GM19099 (cell line): ENCODE measurements around the gene DHDH.

Source experiments
- POLR2A ChIP-seq: IDR thresholded peaks from 3 replicates; pipeline ENCODE4 v1.6.1; 2011; ENCODE audit warnings: low read depth; ENCODE audit not compliant: insufficient read length; ENCODE audit errors: extremely low read depth

The DHDH gene

GRCh38 chr19:48962029-48962848, 28.7 kb downstream of the DHDH start:
- peak; percentile 85 for TF ChIP-seq POLR2A

DNA sequence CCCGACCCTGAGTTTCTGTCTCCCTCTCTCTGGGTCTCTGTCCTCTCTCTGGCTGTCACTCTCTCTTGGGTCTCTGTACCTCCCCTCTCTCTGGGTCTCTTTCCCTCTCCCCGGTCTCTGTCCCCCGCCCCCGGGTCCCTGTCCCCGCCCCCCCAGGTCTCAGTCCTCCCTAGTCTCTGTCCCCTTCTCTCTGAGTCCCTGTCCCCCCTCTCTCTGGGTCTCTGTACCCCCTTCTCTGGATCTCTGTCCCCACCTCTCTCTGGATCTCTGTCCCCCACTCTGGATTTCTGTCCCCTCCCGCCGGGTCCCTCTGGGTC, 29.3 kb downstream of the DHDH start:
- TF ChIP-seq POLR2A: no peak

- peak; percentile 66 for TF ChIP-seq POLR2A
These were observed 30.1 kb downstream of the DHDH start for GRCh38 chr19:48963371-48964204.

GRCh38 chr19:48964205-48965039, 30.9 kb downstream of the DHDH start:
- TF ChIP-seq POLR2A: no peak

- peak; percentile 99 for TF ChIP-seq POLR2A
These were observed 31.7 kb downstream of the DHDH start, which contains the start of gene FTL for GRCh38 chr19:48965040-48965805. Gene FTL, plus strand, starts transcription at chr19:48965309. Its CDS starts 199 bp downstream, at chr19:48965508.

DNA sequence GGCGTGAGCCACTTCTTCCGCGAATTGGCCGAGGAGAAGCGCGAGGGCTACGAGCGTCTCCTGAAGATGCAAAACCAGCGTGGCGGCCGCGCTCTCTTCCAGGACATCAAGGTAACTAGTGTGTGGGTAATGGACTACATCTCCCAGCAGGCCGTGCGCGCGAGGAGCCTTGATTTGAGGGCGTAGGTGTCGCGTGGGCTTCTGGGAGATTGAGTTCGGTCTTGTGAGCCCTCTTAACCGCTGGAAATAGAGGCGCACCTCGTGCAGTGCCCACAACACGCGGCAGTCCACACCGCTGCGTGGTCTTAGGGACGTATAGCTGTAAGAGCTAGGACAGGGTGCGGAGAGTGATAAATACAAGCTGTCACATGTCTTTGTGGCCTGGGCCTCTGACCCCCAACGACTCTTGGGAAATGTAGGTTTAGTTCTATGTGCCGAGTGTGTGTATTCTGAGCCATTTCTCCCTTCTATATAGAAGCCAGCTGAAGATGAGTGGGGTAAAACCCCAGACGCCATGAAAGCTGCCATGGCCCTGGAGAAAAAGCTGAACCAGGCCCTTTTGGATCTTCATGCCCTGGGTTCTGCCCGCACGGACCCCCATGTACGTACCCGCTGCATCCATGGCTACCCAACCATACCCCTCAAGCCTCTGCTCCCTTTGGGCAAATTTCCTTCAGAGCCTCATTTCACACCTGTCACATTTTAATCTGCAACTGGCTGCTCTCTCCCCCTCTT, 32.5 kb downstream of the DHDH start:
- TF ChIP-seq POLR2A: peak; percentile 13

GRCh38 chr19:48966541-48967345, 33.2 kb downstream of the DHDH start:
- TF ChIP-seq POLR2A: peak; percentile 38

GRCh38 chr19:48967346-48968178, 34.1 kb downstream of the DHDH start:
- peak; percentile 57 for TF ChIP-seq POLR2A

DNA sequence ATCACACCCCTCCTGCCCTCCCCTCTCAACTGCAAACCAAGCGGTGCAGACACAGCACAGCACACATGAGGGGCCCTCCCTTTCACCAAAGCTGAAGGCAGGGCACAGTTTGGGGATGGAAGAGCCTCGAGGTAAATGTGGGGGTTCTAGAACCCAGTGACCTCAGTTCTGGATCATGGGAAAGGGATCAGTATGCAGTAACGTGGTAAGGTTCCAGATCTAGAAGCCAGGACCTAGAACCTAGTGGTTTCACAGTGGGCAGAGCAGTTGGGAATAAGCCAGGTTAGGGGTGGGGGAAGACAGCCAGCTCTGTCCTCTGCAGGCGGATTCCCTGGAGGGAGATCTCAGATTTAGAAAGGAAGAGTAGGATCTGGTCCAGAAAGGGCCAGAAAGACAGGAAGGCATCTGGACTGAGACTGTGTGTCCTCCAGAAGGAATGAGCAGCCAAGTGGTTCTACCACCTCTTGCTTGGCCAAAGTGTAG, 34.7 kb downstream of the DHDH start:
- TF ChIP-seq POLR2A: no peak

GRCh38 chr19:48968813-48969218, 35.3 kb downstream of the DHDH start:
- TF ChIP-seq POLR2A: no peak

GRCh38 chr19:48969276-48970138, 36.0 kb downstream of the DHDH start:
- no peak for TF ChIP-seq POLR2A
